Lower leg skin (tissue), 4 donors: ENCODE measurements around the gene CCDC88C. TPM values are rescaled to one million over a fixed set of nuclear protein-coding genes. Genes with fewer than 3 reads are reported as not detected.

ENCODE experiments used
- DNase-seq, 2 donors: peaks; one replicate each; pipeline ENCODE4 v3.0.0-alpha.2; 2019; ENCODE audit warnings: low spot score in 2 of 2
- H3K4me3 ChIP-seq: fragments of 200-600 bp; sonication (generic); 2 replicates; pipeline ENCODE4 v1.5.1; 2017; ENCODE audit warnings: mild to moderate bottlenecking, low read depth; ENCODE audit not compliant: poor library complexity, severe bottlenecking
- CTCF ChIP-seq, 3 donors: fragments of 450-650 bp; IDR thresholded peaks; one replicate each; pipeline ENCODE4 v1.5.1; 2016; ENCODE audit warnings: antibody characterized with exemption in 3 of 3, mild to moderate bottlenecking in 3 of 3, moderate library complexity in 2 of 3
- POLR2A ChIP-seq, 2 donors: fragments of 450-650 bp; IDR thresholded peaks; one replicate each; pipeline ENCODE4 v1.6.1; 2016 to 2017; ENCODE audit warnings: antibody characterized with exemption in 2 of 2, mild to moderate bottlenecking in 1 of 2, moderate library complexity in 1 of 2
- WGBS, 2 donors: methylation state at CpG; one replicate each; pipeline ENCODE4 v1.1.5; 2018; 5-methylcytosine and 5-hydroxymethylcytosine counted together
- intact Hi-C: fragments of 100-400 bp; cut with DNase I; formaldehyde crosslinking; loops from one replicate; pipeline ENCODE4 v1.15.0; 2023; ENCODE audit warnings: low total_unique reads
- total RNA-seq, 4 donors: library from RNA; depleted of rRNA; stranded (reverse); fragments of >200 nt; gene quantifications; one replicate each; pipeline ENCODE4 v1.1.0, GENCODE V29; 2016

CCDC88C gene
- total RNA-seq, 4 donors from 2014 or later = 8.5 to 21.8 (median 13.4) TPM

- intact Hi-C loops = no loop called here
- TF ChIP-seq POLR2A (IDR thresholded peaks at IDR 0.05) (no peak), CTCF (IDR thresholded peaks at IDR 0.05) (no peak)
- H3K4me3 ChIP-seq = no peak overlapping the region
- DNase-seq = no peak
- WGBS, 2 donors = 50 to 59% methylated on average over 19 of the region's 19 CpGs
Observed at GRCh38 chr14:91392623-91393303, 24.9 kb downstream of the CCDC88C start.

GRCh38 chr14:91390165-91390778 lies 27.3 kb downstream of the CCDC88C start:
- H3K4me3 ChIP-seq = no peak overlapping the region
- 55 to 61% methylated on average over 12 of the region's 12 CpGs for WGBS, 2 donors
- no peak for TF ChIP-seq CTCF (IDR thresholded peaks at IDR 0.05)
- TF ChIP-seq POLR2A (IDR thresholded peaks at IDR 0.05) = no peak
- intact Hi-C loops = no loop called here
- DNase-seq = no peak

GRCh38 chr14:91389150-91389549 lies 28.5 kb downstream of the CCDC88C start:
- WGBS, 2 donors = 83 to 92% methylated on average over 5 of the region's 5 CpGs
- no peak for TF ChIP-seq CTCF (IDR thresholded peaks at IDR 0.05)
- TF ChIP-seq POLR2A (IDR thresholded peaks at IDR 0.05) = no peak
- intact Hi-C loops = no loop called here
- H3K4me3 ChIP-seq = no peak overlapping the region
- no peak for DNase-seq

- no peak overlapping the region for H3K4me3 ChIP-seq
- 82 to 84% methylated on average over 13 of the region's 13 CpGs for WGBS, 2 donors
- intact Hi-C loops = no loop called here
Observed at GRCh38 chr14:91388551-91388975, 29.1 kb downstream of the CCDC88C start.

GRCh38 chr14:91387951-91388381 lies 29.7 kb downstream of the CCDC88C start:
- TF ChIP-seq POLR2A (IDR thresholded peaks at IDR 0.05) (no peak), CTCF (IDR thresholded peaks at IDR 0.05) (no peak)
- H3K4me3 ChIP-seq = no peak overlapping the region
- intact Hi-C loops = no loop called here
- WGBS, 2 donors = 83 to 87% methylated on average over 10 of the region's 10 CpGs
- no peak for DNase-seq

More at GRCh38 chr14:91388551-91388975, 29.1 kb downstream of the CCDC88C start:
- DNase-seq = no peak
- no peak for TF ChIP-seq CTCF (IDR thresholded peaks at IDR 0.05)
- no peak for TF ChIP-seq POLR2A (IDR thresholded peaks at IDR 0.05)
